Chondrocyte (in vitro differentiated cells): ENCODE results near the gene RAB26. TPM values are rescaled to one million over a fixed set of nuclear protein-coding genes. Genes with fewer than 3 reads are reported as not detected.

Experiments
- DNase-seq: peaks from one replicate; pipeline ENCODE4 v3.0.0; 2021; ENCODE audit warnings: mixed read lengths, low spot score
- H3K27ac Mint-ChIP-seq: one replicate; pipeline ENCODE4 v1.8.0; 2021; ENCODE audit warnings: mild to moderate bottlenecking, moderate library complexity, mixed read lengths; ENCODE audit not compliant: unreplicated experiment
- H3K27me3 Mint-ChIP-seq: 2 replicates; pipeline ENCODE4 v1.8.0; 2021; ENCODE audit warnings: low read depth, mixed read lengths
- H3K36me3 Mint-ChIP-seq: 2 replicates; pipeline ENCODE4 v1.8.0; 2021; ENCODE audit warnings: low read depth, mixed read lengths
- H3K4me1 Mint-ChIP-seq: 2 replicates; pipeline ENCODE4 v1.8.0; 2021; ENCODE audit warnings: low read depth, mild to moderate bottlenecking, mixed read lengths
- H3K4me3 Mint-ChIP-seq: one replicate; pipeline ENCODE4 v1.8.0; 2021; ENCODE audit warnings: mild to moderate bottlenecking, moderate library complexity, mixed read lengths; ENCODE audit not compliant: unreplicated experiment
- H3K9me3 Mint-ChIP-seq: 2 replicates; pipeline ENCODE4 v1.8.0; 2021; ENCODE audit warnings: low read depth, mixed read lengths
- CTCF ChIP-seq: fragments of 200-600 bp; sonication (generic); IDR thresholded peaks from 2 replicates; pipeline ENCODE4 v1.5.0; 2021; ENCODE audit warnings: antibody characterized with exemption, mild to moderate bottlenecking, moderate library complexity
- total RNA-seq: library from RNA; stranded (reverse); gene quantifications from 3 replicates; pipeline ENCODE4 v1.2.1, GENCODE V29; 2021

The RAB26 gene
- total RNA-seq, 1 donor from 2014 or later = 0.80 TPM

- no peak for DNase-seq
- no peaks in the 10 kb centered on the region for H3K4me1 Mint-ChIP-seq
- no peaks in the 10 kb centered on the region for H3K27me3 Mint-ChIP-seq
- H3K27ac Mint-ChIP-seq = no peak overlapping the region
- H3K9me3 Mint-ChIP-seq = no peaks in the 10 kb centered on the region
- H3K36me3 Mint-ChIP-seq = peaks cover 17% of the 10 kb centered on the region
- TF ChIP-seq CTCF = no peak
- H3K4me3 Mint-ChIP-seq = no peak overlapping the region
Observed at GRCh38 chr16:2174396-2175131, 26.1 kb downstream of the RAB26 start.

- Mint-ChIP-seq H3K4me1 (no peaks in the 10 kb centered on the region), H3K36me3 (peaks cover 17% of the 10 kb centered on the region), H3K4me3 (no peak overlapping the region), H3K27ac (no peak overlapping the region), H3K27me3 (no peaks in the 10 kb centered on the region), H3K9me3 (no peaks in the 10 kb centered on the region)
- TF ChIP-seq CTCF = no peak
- no peak for DNase-seq
Observed at GRCh38 chr16:2175454-2175853, 27.0 kb downstream of the RAB26 start.

GRCh38 chr16:2176047-2176446, 27.6 kb downstream of the RAB26 start:
- Mint-ChIP-seq H3K9me3 (no peaks in the 10 kb centered on the region), H3K27me3 (no peaks in the 10 kb centered on the region), H3K4me3 (no peak overlapping the region), H3K36me3 (peaks cover 17% of the 10 kb centered on the region), H3K27ac (no peak overlapping the region), H3K4me1 (no peaks in the 10 kb centered on the region)
- no peak for DNase-seq
- TF ChIP-seq CTCF = no peak

- H3K9me3 Mint-ChIP-seq = no peaks in the 10 kb centered on the region
- no peaks in the 10 kb centered on the region for H3K27me3 Mint-ChIP-seq
- no peak for DNase-seq
- H3K4me3 Mint-ChIP-seq = no peak overlapping the region
- H3K4me1 Mint-ChIP-seq = no peaks in the 10 kb centered on the region
- peaks cover 15% of the 10 kb centered on the region for H3K36me3 Mint-ChIP-seq
- H3K27ac Mint-ChIP-seq = no peak overlapping the region
- no peak for TF ChIP-seq CTCF
Observed at GRCh38 chr16:2177101-2177500, 28.7 kb downstream of the RAB26 start.

GRCh38 chr16:2177561-2177960, 29.1 kb downstream of the RAB26 start:
- Mint-ChIP-seq H3K27me3 (no peaks in the 10 kb centered on the region), H3K27ac (no peak overlapping the region), H3K4me3 (no peak overlapping the region), H3K36me3 (peaks cover 16% of the 10 kb centered on the region), H3K4me1 (no peaks in the 10 kb centered on the region), H3K9me3 (no peaks in the 10 kb centered on the region)
- TF ChIP-seq CTCF = no peak
- no peak for DNase-seq
